HepG2 (cell line): Measurements from ENCODE around the gene MARCO. TPM values are rescaled to one million over a fixed set of nuclear protein-coding genes. Genes with fewer than 3 reads are reported as not detected.

Experiments used
- ARHGAP35 ChIP-seq: sonication (generic); formaldehyde crosslinking; IDR thresholded peaks from 2 replicates; pipeline ENCODE4 v1.9.0; 2022; ENCODE audit warnings: mild to moderate bottlenecking, inconsistent platforms, moderate library complexity, missing genetic modification reagents, borderline replicate concordance
- ARID2 ChIP-seq: sonication (generic); formaldehyde crosslinking; IDR thresholded peaks from 2 replicates; pipeline ENCODE4 v1.8.1; 2022; ENCODE audit warnings: mild to moderate bottlenecking, missing genetic modification reagents, borderline replicate concordance
- BHLHE40 ChIP-seq: IDR thresholded peaks from 2 replicates; pipeline ENCODE4 v1.6.1; 2011; ENCODE audit warnings: low read length, improper control_type of control experiment
- GABPB1 ChIP-seq: IDR thresholded peaks from 2 replicates; pipeline ENCODE4 v1.6.1; 2016; ENCODE audit warnings: mild to moderate bottlenecking, missing genetic modification reagents, moderate library complexity, missing compliant biosample characterization
- GPN1 ChIP-seq: sonication (generic); formaldehyde crosslinking; IDR thresholded peaks from 2 replicates; pipeline ENCODE4 v1.5.1; 2020; ENCODE audit warnings: missing genetic modification reagents, borderline replicate concordance
- GRHL1 ChIP-seq: sonication (generic); formaldehyde crosslinking; conservative IDR thresholded peaks from 2 replicates; pipeline ENCODE4 v1.8.0; 2022; ENCODE audit warnings: missing genetic modification reagents
- HES4 ChIP-seq: sonication (generic); formaldehyde crosslinking; IDR thresholded peaks from 2 replicates; pipeline ENCODE4 v1.9.0; 2021; ENCODE audit warnings: mild to moderate bottlenecking, missing genetic modification reagents, borderline replicate concordance
- ISL2 ChIP-seq: sonication (generic); formaldehyde crosslinking; IDR thresholded peaks from 2 replicates; pipeline ENCODE4 v1.5.0; 2020; ENCODE audit warnings: missing genetic modification reagents
- KDM4B ChIP-seq: sonication (generic); formaldehyde crosslinking; IDR thresholded peaks from 2 replicates; pipeline ENCODE4 v1.4.0; 2020; ENCODE audit warnings: missing genetic modification reagents
- KMT2B ChIP-seq: IDR thresholded peaks from 2 replicates; pipeline ENCODE4 v1.6.1; 2016; ENCODE audit warnings: missing genetic modification reagents, missing compliant biosample characterization
- MXI1 ChIP-seq: IDR thresholded peaks from 3 replicates; pipeline ENCODE4 v1.6.1; 2012; ENCODE audit warnings: low read depth, low read length, inconsistent platforms, borderline replicate concordance
- NFKB2 ChIP-seq: sonication (generic); formaldehyde crosslinking; IDR thresholded peaks from 2 replicates; pipeline ENCODE4 v1.4.0; 2020; ENCODE audit warnings: missing genetic modification reagents, borderline replicate concordance
- SP140L ChIP-seq: sonication (generic); formaldehyde crosslinking; IDR thresholded peaks from 2 replicates; pipeline ENCODE4 v1.4.0; 2020; ENCODE audit warnings: missing genetic modification reagents, borderline replicate concordance
- TCF7L2 ChIP-seq: IDR thresholded peaks from 2 replicates; pipeline ENCODE4 v1.6.1; 2011; ENCODE audit warnings: mild to moderate bottlenecking, low read depth, low read length, moderate library complexity
- YY1 ChIP-seq: IDR thresholded peaks from 2 replicates; pipeline ENCODE4 v1.6.1; 2011; ENCODE audit warnings: low read length, low read depth, moderate library complexity, mild to moderate bottlenecking; ENCODE audit not compliant: insufficient read depth, insufficient replicate concordance
- ZFP36L2 ChIP-seq: sonication (generic); formaldehyde crosslinking; IDR thresholded peaks from 2 replicates; pipeline ENCODE4 v1.4.0; 2020; ENCODE audit warnings: missing genetic modification reagents
- ZNF124 ChIP-seq: sonication (generic); formaldehyde crosslinking; IDR thresholded peaks from 2 replicates; pipeline ENCODE4 v1.4.0; 2020; ENCODE audit warnings: missing genetic modification reagents
- ZNF556 ChIP-seq: sonication (generic); formaldehyde crosslinking; IDR thresholded peaks from 2 replicates; pipeline ENCODE4 v1.4.0; 2020; ENCODE audit warnings: mild to moderate bottlenecking, missing genetic modification reagents, borderline replicate concordance
- polyA plus RNA-seq, 8 experiments: library from polyadenylated mRNA; depleted of rRNA in 3 of 8; stranded (reverse) in 7 of 8; unstranded in 1 of 8; fragments of >200 nt; fragmentation: Illumina TruSeq in 4 of 8; extraction: Trizol in 4 of 8; gene quantifications; 2 replicates each; pipeline versions ENCODE4 v1.2.1 to v1.2.3, GENCODE V29; 2011 to 2016; ENCODE audit warnings: low read depth in 4 of 8, missing spikeins in 1 of 8, mixed read lengths in 1 of 8; ENCODE audit not compliant: insufficient read depth in 1 of 8
- total RNA-seq, 5 experiments: library from RNA; depleted of rRNA; stranded (reverse); fragments of >200 nt; fragmentation: Illumina TruSeq; extraction: Trizol; gene quantifications; 2 replicates each; pipeline ENCODE4 v1.2.3, GENCODE V29; 2016; ENCODE audit warnings: low read depth in 1 of 5
- TF ChIP-seq, protein P1 (sequence below): sonication (generic); formaldehyde crosslinking; IDR thresholded peaks from 2 replicates; pipeline ENCODE4 v1.4.0; 2020; ENCODE audit warnings: missing genetic modification reagents, mild to moderate bottlenecking, borderline replicate concordance
- TF ChIP-seq, protein P2 (sequence below): sonication (generic); formaldehyde crosslinking; IDR thresholded peaks from 2 replicates; pipeline ENCODE4 v1.4.0; 2020; ENCODE audit warnings: mild to moderate bottlenecking, missing genetic modification reagents

MARCO gene
- total and polyA plus RNA-seq, 2 of the 13 experiments (the other 11 are each of a cell fraction or from before 2014, with no cell fraction given), result not detected

DNA sequence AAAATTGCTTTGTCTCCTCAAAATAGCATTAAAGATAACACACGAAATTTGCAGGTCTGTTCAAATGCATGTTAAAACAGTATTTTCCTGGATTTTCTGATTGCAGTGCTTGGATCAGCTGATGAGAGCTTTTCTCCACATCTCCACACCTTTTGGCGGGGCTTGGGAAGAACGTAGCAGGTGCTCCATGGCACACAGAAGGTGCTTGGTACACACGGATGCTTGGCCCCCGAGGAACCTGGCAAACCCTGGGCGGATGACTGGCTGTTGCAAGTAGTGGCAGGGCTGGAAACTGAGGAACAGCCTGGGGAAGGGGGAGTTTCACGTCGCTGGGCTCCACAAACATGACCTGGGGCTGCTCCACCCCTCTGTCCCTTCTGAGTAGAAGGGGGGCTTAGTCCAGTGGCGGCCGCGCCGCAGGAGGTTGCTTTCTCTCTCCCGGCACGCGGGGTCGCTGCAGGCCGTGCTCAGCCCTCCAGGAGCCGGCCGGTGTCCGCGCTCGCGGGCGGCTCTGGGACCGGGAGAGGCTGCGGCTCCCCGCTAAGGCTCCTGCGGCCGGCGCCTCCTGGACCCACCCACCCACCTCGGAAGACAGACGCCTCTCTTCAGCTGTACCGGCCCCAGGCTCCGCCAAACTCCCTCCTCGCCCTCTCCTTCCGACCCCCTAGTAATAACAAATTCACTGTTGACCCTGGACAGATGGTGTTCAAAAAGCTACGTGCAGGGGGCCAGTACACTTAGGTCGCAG is 69.3 kb downstream of the MARCO start (continued):
- no peak for TF ChIP-seq SP140L
- TF ChIP-seq, protein P1, sequence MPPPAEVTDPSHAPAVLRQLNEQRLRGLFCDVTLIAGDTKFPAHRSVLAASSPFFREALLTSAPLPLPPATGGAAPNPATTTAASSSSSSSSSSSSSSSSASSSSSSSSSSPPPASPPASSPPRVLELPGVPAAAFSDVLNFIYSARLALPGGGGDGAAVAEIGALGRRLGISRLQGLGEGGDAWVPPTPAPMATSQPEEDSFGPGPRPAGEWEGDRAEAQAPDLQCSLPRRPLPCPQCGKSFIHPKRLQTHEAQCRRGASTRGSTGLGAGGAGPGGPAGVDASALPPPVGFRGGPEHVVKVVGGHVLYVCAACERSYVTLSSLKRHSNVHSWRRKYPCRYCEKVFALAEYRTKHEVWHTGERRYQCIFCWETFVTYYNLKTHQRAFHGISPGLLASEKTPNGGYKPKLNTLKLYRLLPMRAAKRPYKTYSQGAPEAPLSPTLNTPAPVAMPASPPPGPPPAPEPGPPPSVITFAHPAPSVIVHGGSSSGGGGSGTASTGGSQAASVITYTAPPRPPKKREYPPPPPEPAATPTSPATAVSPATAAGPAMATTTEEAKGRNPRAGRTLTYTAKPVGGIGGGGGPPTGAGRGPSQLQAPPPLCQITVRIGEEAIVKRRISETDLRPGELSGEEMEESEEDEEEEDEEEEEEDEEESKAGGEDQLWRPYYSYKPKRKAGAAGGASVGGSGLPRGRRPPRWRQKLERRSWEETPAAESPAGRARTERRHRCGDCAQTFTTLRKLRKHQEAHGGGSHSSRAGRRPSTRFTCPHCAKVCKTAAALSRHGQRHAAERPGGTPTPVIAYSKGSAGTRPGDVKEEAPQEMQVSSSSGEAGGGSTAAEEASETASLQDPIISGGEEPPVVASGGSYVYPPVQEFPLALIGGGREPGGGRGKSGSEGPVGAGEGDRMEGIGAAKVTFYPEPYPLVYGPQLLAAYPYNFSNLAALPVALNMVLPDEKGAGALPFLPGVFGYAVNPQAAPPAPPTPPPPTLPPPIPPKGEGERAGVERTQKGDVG (CRISPR knock-in tag), result no peak
- no peak for TF ChIP-seq BHLHE40
- TF ChIP-seq GABPB1 (CRISPR knock-in tag), result peak; percentile 62; the same call in 1 of the 2 replicates
- peak; percentile 41; the same call in 1 of the 2 replicates for TF ChIP-seq ZNF124 (CRISPR knock-in tag)
- TF ChIP-seq TCF7L2, result no peak
- no peak for TF ChIP-seq KDM4B (CRISPR knock-in tag)
- TF ChIP-seq, protein P2, sequence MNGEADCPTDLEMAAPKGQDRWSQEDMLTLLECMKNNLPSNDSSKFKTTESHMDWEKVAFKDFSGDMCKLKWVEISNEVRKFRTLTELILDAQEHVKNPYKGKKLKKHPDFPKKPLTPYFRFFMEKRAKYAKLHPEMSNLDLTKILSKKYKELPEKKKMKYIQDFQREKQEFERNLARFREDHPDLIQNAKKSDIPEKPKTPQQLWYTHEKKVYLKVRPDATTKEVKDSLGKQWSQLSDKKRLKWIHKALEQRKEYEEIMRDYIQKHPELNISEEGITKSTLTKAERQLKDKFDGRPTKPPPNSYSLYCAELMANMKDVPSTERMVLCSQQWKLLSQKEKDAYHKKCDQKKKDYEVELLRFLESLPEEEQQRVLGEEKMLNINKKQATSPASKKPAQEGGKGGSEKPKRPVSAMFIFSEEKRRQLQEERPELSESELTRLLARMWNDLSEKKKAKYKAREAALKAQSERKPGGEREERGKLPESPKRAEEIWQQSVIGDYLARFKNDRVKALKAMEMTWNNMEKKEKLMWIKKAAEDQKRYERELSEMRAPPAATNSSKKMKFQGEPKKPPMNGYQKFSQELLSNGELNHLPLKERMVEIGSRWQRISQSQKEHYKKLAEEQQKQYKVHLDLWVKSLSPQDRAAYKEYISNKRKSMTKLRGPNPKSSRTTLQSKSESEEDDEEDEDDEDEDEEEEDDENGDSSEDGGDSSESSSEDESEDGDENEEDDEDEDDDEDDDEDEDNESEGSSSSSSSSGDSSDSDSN (CRISPR knock-in tag), result peak; percentile 60; the same call in 1 of the 2 replicates
- no peak for TF ChIP-seq MXI1
- TF ChIP-seq YY1, result peak; percentile 50
- TF ChIP-seq GPN1 (CRISPR knock-in tag), result no peak
- no peak for TF ChIP-seq ARID2
- TF ChIP-seq NFKB2 (CRISPR knock-in tag), result peak; percentile 50; the same call in 1 of the 2 replicates
- TF ChIP-seq ARHGAP35 (CRISPR knock-in tag), result no peak
- TF ChIP-seq KMT2B (CRISPR knock-in tag), result no peak
- 0 out of 2 replicates have a peak, but pooled peaks have one; percentile 48 for TF ChIP-seq HES4 (CRISPR knock-in tag)
- 0 out of 2 replicates have a peak, but pooled peaks have one; percentile 26 for TF ChIP-seq ISL2 (CRISPR knock-in tag)
- TF ChIP-seq ZFP36L2 (CRISPR knock-in tag), result no peak
- 0 out of 2 replicates have a peak, but pooled peaks have one; percentile 52 for TF ChIP-seq ZNF556
- no peak for TF ChIP-seq GRHL1 (CRISPR knock-in tag)
